ENCODE measurements around the gene FMNL1. TPM values are rescaled to one million over a fixed set of nuclear protein-coding genes. Genes with fewer than 3 reads are reported as not detected.
A peak's percentile ranks its signal among the peaks of the same experiment; 100 is the strongest.

Gene FMNL1
- total and polyA plus RNA-seq, 3 donors from 2014 or later, result 11.1 to 15.8 (median 13.9) TPM

GRCh38 chr17:45227101-45227925 is 5.6 kb downstream of the FMNL1 start:
- intact Hi-C loops (cut with DNase I; ENCODE audit: low total_unique reads), result no loop called here
- H3K9me3 ChIP-seq, result no peaks in the 10 kb centered on the region
- H3K27me3 ChIP-seq, result no peaks in the 10 kb centered on the region
- H3K27ac ChIP-seq, result peak overlapping the region in 1 of 2 donors; percentile 56
- no peak for DNase-seq
- no peak for TF ChIP-seq POLR2A (IDR thresholded peaks at IDR 0.05)
- TF ChIP-seq CTCF (IDR thresholded peaks at IDR 0.05), result no peak
- no peaks in the 10 kb centered on the region for H3K36me3 ChIP-seq (ENCODE audit: low read depth, missing control alignments)
- H3K4me1 ChIP-seq, result peaks cover 10% of the 10 kb centered on the region
- 73 to 83% methylated on average over 8 of the region's 8 CpGs for WGBS, 2 donors
- no peak overlapping the region for H3K4me3 ChIP-seq

GRCh38 chr17:45227926-45228762 is 6.5 kb downstream of the FMNL1 start:
- no peaks in the 10 kb centered on the region for H3K9me3 ChIP-seq
- TF ChIP-seq POLR2A (IDR thresholded peaks at IDR 0.05), result no peak
- no peak for TF ChIP-seq CTCF (IDR thresholded peaks at IDR 0.05)
- H3K27ac ChIP-seq, result peak overlapping the region in 1 of 2 donors; percentile 56
- no peaks in the 10 kb centered on the region for H3K36me3 ChIP-seq (ENCODE audit: low read depth, missing control alignments)
- no peak for DNase-seq
- 67 to 75% methylated on average over 3 to 17 of the region's 17 CpGs for WGBS, 2 donors
- intact Hi-C loops (cut with DNase I; ENCODE audit: low total_unique reads), result no loop called here
- H3K4me1 ChIP-seq, result peaks cover 10% of the 10 kb centered on the region
- H3K27me3 ChIP-seq, result no peaks in the 10 kb centered on the region
- H3K4me3 ChIP-seq, result no peak overlapping the region

- peaks cover 10% of the 10 kb centered on the region for H3K4me1 ChIP-seq
- H3K27me3 ChIP-seq, result no peaks in the 10 kb centered on the region
- peak overlapping the region in 1 of 2 donors; percentile 56 for H3K27ac ChIP-seq
- H3K4me3 ChIP-seq, result no peak overlapping the region
- H3K9me3 ChIP-seq, result no peaks in the 10 kb centered on the region
- intact Hi-C loops (cut with DNase I; ENCODE audit: low total_unique reads), result no loop called here
- DNase-seq, result peak; percentile 70
- H3K36me3 ChIP-seq (ENCODE audit: low read depth, missing control alignments), result no peaks in the 10 kb centered on the region
- TF ChIP-seq POLR2A (IDR thresholded peaks at IDR 0.05), result no peak
- TF ChIP-seq CTCF (IDR thresholded peaks at IDR 0.05), result no peak
- 77 to 79% methylated on average over 15 to 19 of the region's 19 CpGs for WGBS, 2 donors
Observed at GRCh38 chr17:45228763-45229539, 7.3 kb downstream of the FMNL1 start.

GRCh38 chr17:45229681-45230409 is 8.2 kb downstream of the FMNL1 start:
- TF ChIP-seq CTCF (IDR thresholded peaks at IDR 0.05), result no peak
- TF ChIP-seq POLR2A (IDR thresholded peaks at IDR 0.05), result no peak
- Histone ChIP-seq H3K4me3 (no peak overlapping the region), H3K27me3 (no peaks in the 10 kb centered on the region), H3K4me1 (peaks cover 10% of the 10 kb centered on the region), H3K27ac (peak overlapping the region in 1 of 2 donors; percentile 24), H3K36me3 (ENCODE audit: low read depth, missing control alignments) (no peaks in the 10 kb centered on the region), H3K9me3 (no peaks in the 10 kb centered on the region)
- no peak for DNase-seq
- 83 to 94% methylated on average over 6 to 14 of the region's 16 CpGs for WGBS, 2 donors
- intact Hi-C loops (cut with DNase I; ENCODE audit: low total_unique reads), result loop anchor here (10.0 kb wide), 1 partner anchor 155 kb away; no protein-coding TSS in a partner anchor
